OCI-LY3 (cell line): ENCODE measurements around the gene MYBPHL.

Experiments used
- CTCF ChIP-seq: fragments of 200-600, 300-600 bp; sonication (generic); IDR thresholded peaks from 2 replicates; pipeline ENCODE4 v1.5.1; 2014; ENCODE audit warnings: antibody characterized with exemption, low read length, low read depth
- EZH2phosphoT487 ChIP-seq: fragments of 200-600 bp; shearing (Covaris generic); IDR thresholded peaks from 2 replicates; pipeline ENCODE4 v1.6.1; 2018; ENCODE audit warnings: antibody characterized with exemption, mixed run types, low read depth

GRCh38 chr1:109283748-109284600 lies 22.8 kb downstream of the MYBPHL start:
- no peak for TF ChIP-seq CTCF
- TF ChIP-seq EZH2phosphoT487, result no peak
